Measurements from ENCODE around the gene RPS6KA3.

The RPS6KA3 gene

GRCh38 chrX:20229155-20229554 is 37.6 kb downstream of the RPS6KA3 start:
- H4K20me1 ChIP-seq (ENCODE audit: insufficient read depth, low read length) = no peaks in the 10 kb centered on the region
- no peaks in the 10 kb centered on the region for H3K9me3 ChIP-seq (ENCODE audit: insufficient read depth, low read length, severe bottlenecking)
- H3K4me1 ChIP-seq (ENCODE audit: insufficient read depth, low read length) = no peaks in the 10 kb centered on the region
- no peak overlapping the region for H2AFZ ChIP-seq (ENCODE audit: low read depth, low read length)
- no peak overlapping the region for H3K9ac ChIP-seq (ENCODE audit: low read depth, low read length)
- DNase-seq (no peak), ATAC-seq (ENCODE audit: insufficient read depth, low read depth) (no peak)
- no peak overlapping the region for H3K4me2 ChIP-seq (ENCODE audit: insufficient read depth, low read length)
- no peak overlapping the region for H3K4me3 ChIP-seq (ENCODE audit: low read depth in 1 of 2, low read length in 2 of 2)
- no peak overlapping the region for H3K27ac ChIP-seq (ENCODE audit: low read length)
- peaks cover 18% of the 10 kb centered on the region for H3K36me3 ChIP-seq (ENCODE audit: insufficient read depth, low read length)
- H3K79me2 ChIP-seq (ENCODE audit: insufficient read depth, low read length) = peaks cover 13% of the 10 kb centered on the region; the same call in 1 of the 2 replicates
- no peaks in the 10 kb centered on the region for H3K27me3 ChIP-seq (ENCODE audit: insufficient read depth, low read length, poor library complexity)
- TF ChIP-seq CTCF (IDR thresholded peaks at IDR 0.05; ENCODE audit: borderline replicate concordance, extremely low read depth, low read length, poor library complexity, severe bottlenecking) (no peak), EZH2 (IDR thresholded peaks at IDR 0.05; ENCODE audit: borderline replicate concordance, low read depth, low read length, severe bottlenecking) (no peak)

- Histone ChIP-seq H3K9ac (ENCODE audit: low read depth, low read length) (no peak overlapping the region), H3K36me3 (ENCODE audit: insufficient read depth, low read length) (peaks cover 12% of the 10 kb centered on the region), H3K9me3 (ENCODE audit: insufficient read depth, low read length, severe bottlenecking) (no peaks in the 10 kb centered on the region), H3K79me2 (ENCODE audit: insufficient read depth, low read length) (peaks cover 12% of the 10 kb centered on the region; the same call in 1 of the 2 replicates), H3K27ac (ENCODE audit: low read length) (no peak overlapping the region), H3K4me2 (ENCODE audit: insufficient read depth, low read length) (no peak overlapping the region), H3K4me1 (ENCODE audit: insufficient read depth, low read length) (no peaks in the 10 kb centered on the region), H2AFZ (ENCODE audit: low read depth, low read length) (no peak overlapping the region), H3K27me3 (ENCODE audit: insufficient read depth, low read length, poor library complexity) (no peaks in the 10 kb centered on the region), H4K20me1 (ENCODE audit: insufficient read depth, low read length) (no peaks in the 10 kb centered on the region), H3K4me3 (ENCODE audit: low read depth in 1 of 2, low read length in 2 of 2) (no peak overlapping the region)
- ATAC-seq (ENCODE audit: insufficient read depth, low read depth) (no peak), DNase-seq (no peak)
- TF ChIP-seq CTCF (IDR thresholded peaks at IDR 0.05; ENCODE audit: borderline replicate concordance, extremely low read depth, low read length, poor library complexity, severe bottlenecking) (no peak), EZH2 (IDR thresholded peaks at IDR 0.05; ENCODE audit: borderline replicate concordance, low read depth, low read length, severe bottlenecking) (no peak)
Observed at GRCh38 chrX:20228245-20228644, 38.5 kb downstream of the RPS6KA3 start.

GRCh38 chrX:20227116-20227515 is 39.6 kb downstream of the RPS6KA3 start:
- H3K27me3 ChIP-seq (ENCODE audit: insufficient read depth, low read length, poor library complexity) = no peaks in the 10 kb centered on the region
- H3K4me3 ChIP-seq (ENCODE audit: low read depth in 1 of 2, low read length in 2 of 2) = no peak overlapping the region
- no peak for DNase-seq
- no peak for TF ChIP-seq EZH2 (IDR thresholded peaks at IDR 0.05; ENCODE audit: borderline replicate concordance, low read depth, low read length, severe bottlenecking)
- TF ChIP-seq CTCF (IDR thresholded peaks at IDR 0.05; ENCODE audit: borderline replicate concordance, extremely low read depth, low read length, poor library complexity, severe bottlenecking) = no peak
- no peak overlapping the region for H3K27ac ChIP-seq (ENCODE audit: low read length)
- H3K9me3 ChIP-seq (ENCODE audit: insufficient read depth, low read length, severe bottlenecking) = no peaks in the 10 kb centered on the region
- peaks cover 8% of the 10 kb centered on the region; the same call in 1 of the 2 replicates for H3K36me3 ChIP-seq (ENCODE audit: insufficient read depth, low read length)
- H4K20me1 ChIP-seq (ENCODE audit: insufficient read depth, low read length) = no peaks in the 10 kb centered on the region
- H3K4me2 ChIP-seq (ENCODE audit: insufficient read depth, low read length) = no peak overlapping the region
- ATAC-seq (ENCODE audit: insufficient read depth, low read depth) = no peak
- H3K4me1 ChIP-seq (ENCODE audit: insufficient read depth, low read length) = no peaks in the 10 kb centered on the region
- peaks cover 15% of the 10 kb centered on the region; the same call in 1 of the 2 replicates for H3K79me2 ChIP-seq (ENCODE audit: insufficient read depth, low read length)
- H2AFZ ChIP-seq (ENCODE audit: low read depth, low read length) = no peak overlapping the region
- no peak overlapping the region for H3K9ac ChIP-seq (ENCODE audit: low read depth, low read length)

- H3K4me1 ChIP-seq (ENCODE audit: insufficient read depth, low read length) = no peaks in the 10 kb centered on the region
- no peak overlapping the region for H3K27ac ChIP-seq (ENCODE audit: low read length)
- no peaks in the 10 kb centered on the region for H3K9me3 ChIP-seq (ENCODE audit: insufficient read depth, low read length, severe bottlenecking)
- H3K27me3 ChIP-seq (ENCODE audit: insufficient read depth, low read length, poor library complexity) = no peaks in the 10 kb centered on the region
- H3K9ac ChIP-seq (ENCODE audit: low read depth, low read length) = no peak overlapping the region
- no peak overlapping the region for H3K4me3 ChIP-seq (ENCODE audit: low read depth in 1 of 2, low read length in 2 of 2)
- H4K20me1 ChIP-seq (ENCODE audit: insufficient read depth, low read length) = no peaks in the 10 kb centered on the region
- TF ChIP-seq EZH2 (IDR thresholded peaks at IDR 0.05; ENCODE audit: borderline replicate concordance, low read depth, low read length, severe bottlenecking) (no peak), CTCF (IDR thresholded peaks at IDR 0.05; ENCODE audit: borderline replicate concordance, extremely low read depth, low read length, poor library complexity, severe bottlenecking) (no peak)
- ATAC-seq (ENCODE audit: insufficient read depth, low read depth) (no peak), DNase-seq (no peak)
- no peak overlapping the region for H2AFZ ChIP-seq (ENCODE audit: low read depth, low read length)
- no peak overlapping the region for H3K4me2 ChIP-seq (ENCODE audit: insufficient read depth, low read length)
- H3K36me3 ChIP-seq (ENCODE audit: insufficient read depth, low read length) = peaks cover 4% of the 10 kb centered on the region; the same call in 1 of the 2 replicates
- peaks cover 25% of the 10 kb centered on the region; the same call in 1 of the 2 replicates for H3K79me2 ChIP-seq (ENCODE audit: insufficient read depth, low read length)
Observed at GRCh38 chrX:20225488-20225833, 41.2 kb downstream of the RPS6KA3 start.
